NCI-H82 (cell line): Measurements from ENCODE around the gene SMCO3.
A peak's percentile ranks its signal among the peaks of the same experiment; 100 is the strongest.

Experiments used
- DNase-seq: peaks from one replicate; lab custom pipeline; 2025; lab: John Stamatoyannopoulos, UW

The SMCO3 gene

DNA sequence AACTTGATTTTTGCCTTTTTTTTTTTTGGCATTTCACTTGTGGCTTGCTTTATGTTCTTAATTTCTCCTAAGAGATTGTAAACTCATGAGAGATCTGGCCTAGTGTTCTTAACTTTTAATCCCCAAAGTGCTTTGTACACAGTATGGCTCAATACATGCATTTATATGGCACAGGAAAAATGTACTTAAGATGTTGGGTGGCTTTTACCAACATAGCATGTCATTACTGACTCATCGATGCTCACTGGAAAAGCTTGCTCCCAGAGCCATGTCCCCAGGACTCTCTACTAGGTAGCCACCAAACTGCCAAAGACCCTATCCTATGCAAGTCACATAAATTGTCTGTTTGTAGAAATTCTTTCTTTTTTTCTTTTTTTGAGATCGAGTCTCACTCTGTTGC, 13.1 kb upstream of the SMCO3 start:
- DNase-seq = no peak

DNA sequence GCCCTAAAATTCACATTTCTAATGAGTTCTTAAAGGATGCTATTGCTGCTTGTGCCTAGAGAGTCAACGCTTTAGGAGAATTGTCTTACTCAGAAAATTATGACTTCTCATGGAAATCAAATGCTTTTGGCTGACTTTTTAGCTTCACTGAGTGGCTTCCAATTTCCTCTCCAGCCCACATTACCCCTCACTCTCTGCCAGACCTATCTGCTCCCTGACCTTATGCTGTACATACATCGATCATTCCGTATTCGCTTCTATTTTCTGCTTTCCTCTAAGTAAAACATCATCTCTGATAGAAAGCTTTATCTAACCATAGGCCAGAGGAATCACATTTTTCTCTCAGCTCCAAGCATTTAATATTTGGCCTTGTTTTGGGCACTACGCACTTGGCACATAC, 12.5 kb upstream of the SMCO3 start:
- no peak for DNase-seq

DNA sequence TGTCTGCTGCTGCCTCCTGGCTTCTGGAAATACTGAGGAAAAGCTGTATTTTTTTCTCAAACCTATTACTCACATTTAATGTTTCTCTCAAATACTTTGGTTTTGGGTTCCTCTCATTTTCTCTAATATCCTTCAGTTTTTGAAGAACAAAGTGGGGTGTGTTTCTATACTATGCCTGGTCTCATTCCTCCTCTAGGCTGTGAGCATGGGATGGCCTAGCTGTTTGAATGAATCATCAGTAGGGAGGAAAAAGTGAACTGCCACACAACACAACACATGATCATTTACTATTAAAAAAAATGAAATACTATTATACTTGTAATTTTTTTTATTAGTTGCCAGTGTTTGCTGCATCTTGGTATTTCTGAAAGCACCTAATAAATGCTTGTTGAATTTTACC, 11.3 kb upstream of the SMCO3 start:
- no peak for DNase-seq

DNA sequence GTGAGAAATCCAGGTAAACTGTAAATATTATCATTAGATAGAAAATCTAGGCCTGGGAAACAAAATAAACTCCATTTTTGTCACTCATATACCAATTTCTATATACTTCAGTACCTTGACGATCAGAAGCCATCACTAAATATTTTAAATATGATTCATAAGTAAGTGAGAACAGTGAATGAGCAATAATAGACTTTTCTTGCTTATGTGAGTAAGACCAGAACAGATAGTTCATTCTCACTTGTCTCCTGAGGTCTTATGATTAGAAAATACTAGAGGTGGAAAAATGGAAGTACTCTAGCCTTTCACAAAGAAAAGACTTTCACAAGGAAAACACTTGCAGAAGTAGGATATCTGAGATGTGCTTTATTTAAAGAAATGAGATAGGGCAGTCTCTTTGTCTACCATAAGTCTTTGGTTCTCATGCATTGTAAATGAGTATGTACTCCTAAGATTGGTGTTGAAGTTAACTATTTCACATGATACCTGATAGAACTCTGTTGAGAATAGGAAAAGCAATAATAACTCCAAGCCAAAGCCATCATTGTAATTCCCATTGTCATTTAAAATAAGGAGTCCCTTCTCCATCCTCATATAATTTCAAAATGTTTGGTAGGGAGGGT, 10.1 kb upstream of the SMCO3 start:
- no peak for DNase-seq

DNA sequence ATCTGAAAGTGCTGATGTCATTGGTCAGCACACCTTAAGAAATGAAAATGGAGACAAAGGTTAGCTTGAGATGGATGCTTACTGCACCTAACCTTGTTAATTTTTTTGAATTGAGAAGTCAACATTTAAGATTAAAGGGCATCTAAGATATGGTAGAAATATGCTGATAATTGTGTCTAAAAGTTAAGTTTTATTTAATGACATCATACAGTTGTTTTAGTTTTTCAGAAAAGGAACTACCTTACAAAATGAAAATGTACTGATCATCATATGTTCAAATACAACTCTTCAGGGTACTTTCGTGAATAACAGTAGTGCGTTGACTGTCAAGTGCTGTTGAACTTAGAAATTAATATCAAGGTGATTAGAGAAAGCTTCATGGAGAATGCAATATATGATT, 2.5 kb downstream of the SMCO3 start:
- DNase-seq = no peak

- peak; percentile 48 for DNase-seq
Observed at GRCh38 chr12:14810953-14811483, 3.0 kb downstream of the SMCO3 start.

DNA sequence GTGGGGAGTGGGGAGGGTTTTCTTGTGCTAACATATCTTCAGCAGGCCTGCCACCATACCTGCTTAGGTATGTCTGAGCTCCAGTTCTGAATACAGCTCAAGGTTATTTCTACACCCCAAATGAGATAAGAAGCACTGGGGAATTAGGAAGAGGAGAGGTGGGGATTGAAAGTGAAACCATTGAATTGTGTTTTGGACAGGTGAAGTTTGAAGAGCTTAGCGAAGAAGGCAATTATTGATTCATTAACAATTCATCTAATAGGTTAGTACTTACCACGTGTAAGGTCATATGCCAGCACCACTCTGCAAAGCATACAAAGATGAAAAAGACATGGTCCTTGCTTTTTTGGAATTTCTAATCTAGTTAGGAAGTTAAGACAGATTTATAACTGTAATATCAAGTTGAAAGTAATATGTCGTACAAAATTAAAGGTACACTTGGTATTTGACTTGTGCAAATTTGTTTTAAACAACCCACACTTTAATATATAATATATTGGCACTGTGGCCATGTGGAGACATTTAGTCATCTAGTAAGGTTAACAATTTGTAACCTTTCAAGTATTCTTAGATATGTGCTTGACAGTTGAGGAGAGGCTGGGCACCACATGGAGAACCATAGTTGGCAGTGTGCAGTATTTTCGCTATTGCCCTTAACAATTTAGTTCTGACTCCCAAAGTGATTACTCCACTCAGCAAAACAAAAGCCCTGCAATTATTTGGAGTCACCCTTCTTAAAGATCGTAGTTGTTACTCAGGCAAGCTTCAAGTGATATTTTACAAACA, 3.6 kb downstream of the SMCO3 start:
- no peak for DNase-seq

DNA sequence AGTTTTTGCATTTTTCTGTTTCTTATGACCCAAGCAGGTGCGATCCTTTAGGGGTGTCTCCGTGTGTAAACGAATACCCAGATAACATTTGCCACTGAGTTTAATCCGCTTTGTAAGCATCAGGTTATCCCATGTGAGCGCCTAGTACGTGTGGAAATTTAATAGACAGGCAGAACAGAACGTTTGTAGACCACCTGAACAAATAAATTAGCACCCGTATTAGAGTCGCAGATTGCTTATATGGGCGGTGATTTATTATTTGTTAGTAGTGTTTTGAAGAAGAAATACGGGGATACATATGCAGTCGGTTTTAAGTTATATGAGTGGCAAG, 10.2 kb downstream of the SMCO3 start:
- peak; percentile 90 for DNase-seq

GRCh38 chr12:14803011-14803829, 10.8 kb downstream of the SMCO3 start, which contains the start of the genes C12orf60 and WBP11:
C12orf60 (plus strand) TSS chr12:14803670; CDS start chr12:14822936, 19,266 bp downstream.
WBP11 (minus strand) TSS chr12:14803478; CDS start chr12:14801383, 2,095 bp downstream.
- peak; percentile 100 for DNase-seq

DNA sequence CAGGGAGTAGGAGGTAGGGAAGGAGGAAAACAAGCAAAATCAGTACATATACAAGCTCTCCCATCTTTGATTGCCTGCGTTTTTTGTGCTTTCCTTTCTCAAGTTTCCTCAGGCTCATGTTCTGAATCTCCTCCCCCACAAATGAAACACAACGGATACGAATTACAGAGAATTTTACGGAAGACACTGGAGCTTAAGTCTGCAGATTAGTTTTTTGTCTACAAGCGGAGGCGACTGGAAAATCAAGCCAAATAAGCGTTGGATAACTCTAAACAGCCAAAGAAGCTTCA, 11.3 kb downstream of the SMCO3 start:
- DNase-seq = no peak

GRCh38 chr12:14802247-14802646, 11.7 kb downstream of the SMCO3 start:
- no peak for DNase-seq

DNA sequence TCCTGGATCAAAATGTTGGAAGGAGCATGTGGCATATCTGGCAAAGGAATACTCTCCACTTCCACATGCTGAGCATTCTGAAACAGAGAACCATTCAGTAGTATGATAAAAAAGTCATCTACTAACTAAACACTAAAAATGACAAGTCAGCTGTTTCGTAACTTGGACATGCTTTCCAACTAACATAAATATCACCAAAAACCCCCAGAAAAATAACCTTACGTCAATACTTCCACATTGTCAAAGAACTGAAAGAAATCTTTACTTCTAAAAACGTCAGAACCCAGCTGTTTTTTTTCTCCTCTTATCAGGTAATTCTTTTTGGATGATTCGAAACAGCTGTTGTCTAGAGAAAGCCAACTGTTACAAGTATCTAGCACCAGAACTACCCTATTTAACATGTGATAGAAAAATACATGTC, 18.9 kb downstream of the SMCO3 start:
- DNase-seq = no peak

GRCh38 chr12:14785568-14785967, 28.4 kb downstream of the SMCO3 start:
- no peak for DNase-seq

- DNase-seq = no peak
Observed at GRCh38 chr12:14784471-14784870, 29.5 kb downstream of the SMCO3 start.

- no peak for DNase-seq
Observed at GRCh38 chr12:14782756-14783155, 31.2 kb downstream of the SMCO3 start.

DNA sequence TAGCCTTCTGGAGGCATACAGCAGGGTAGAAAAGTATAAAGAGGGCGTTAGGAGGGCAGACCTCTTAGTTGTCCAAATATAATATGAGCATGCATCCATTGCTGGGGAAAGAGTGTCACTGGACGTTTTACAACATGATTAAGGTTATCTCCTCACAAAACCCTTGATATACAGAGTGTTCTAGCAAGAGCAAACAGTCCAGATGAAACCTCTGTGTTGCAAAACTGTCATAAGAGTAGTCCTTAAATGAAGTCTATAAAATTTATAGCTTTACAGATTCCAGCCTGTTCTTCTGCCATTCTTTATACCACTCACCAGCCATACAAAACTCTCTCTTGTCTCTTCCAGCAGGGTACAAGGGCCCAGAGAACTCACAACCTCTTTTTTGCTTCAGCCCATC, 32.4 kb downstream of the SMCO3 start:
- DNase-seq = no peak

GRCh38 chr12:14780859-14781258, 33.1 kb downstream of the SMCO3 start:
- no peak for DNase-seq

- no peak for DNase-seq
Observed at GRCh38 chr12:14779834-14780233, 34.1 kb downstream of the SMCO3 start.

- DNase-seq = no peak
Observed at GRCh38 chr12:14777271-14777670, 36.7 kb downstream of the SMCO3 start.

- DNase-seq = no peak
Observed at GRCh38 chr12:14776236-14776961, 37.6 kb downstream of the SMCO3 start.

GRCh38 chr12:14775636-14775980, 38.4 kb downstream of the SMCO3 start:
- DNase-seq = no peak
